BE2C (cell line): ENCODE results near the gene STK39.
A peak's percentile ranks its signal among the peaks of the same experiment; 100 is the strongest.

ENCODE experiments used
- DNase-seq: peaks from one replicate; pipeline ENCODE4 v3.0.0-alpha.2; 2020
- H3K27me3 ChIP-seq: fragments of 250-450 bp; sonication (Bioruptor Pico); 2 replicates; pipeline ENCODE4 v1.5.1; 2020; ENCODE audit warnings: mild to moderate bottlenecking
- H3K36me3 ChIP-seq: fragments of 250-450 bp; sonication (Bioruptor Pico); 2 replicates; pipeline ENCODE4 v1.5.1; 2020; ENCODE audit warnings: mild to moderate bottlenecking
- H3K4me1 ChIP-seq: fragments of 250-450 bp; sonication (Bioruptor Pico); 2 replicates; pipeline ENCODE4 v1.5.1; 2020
- H3K4me3 ChIP-seq: 2 replicates; pipeline ENCODE4 v1.5.1; 2011; ENCODE audit warnings: low read depth, low read length
- H3K9me3 ChIP-seq: fragments of 250-450 bp; sonication (Bioruptor Pico); 2 replicates; pipeline ENCODE4 v1.5.1; 2020
- CTCF ChIP-seq: IDR thresholded peaks from 2 replicates; pipeline ENCODE4 v1.5.1; 2012; ENCODE audit warnings: mild to moderate bottlenecking, low read depth, low read length

The STK39 gene

DNA sequence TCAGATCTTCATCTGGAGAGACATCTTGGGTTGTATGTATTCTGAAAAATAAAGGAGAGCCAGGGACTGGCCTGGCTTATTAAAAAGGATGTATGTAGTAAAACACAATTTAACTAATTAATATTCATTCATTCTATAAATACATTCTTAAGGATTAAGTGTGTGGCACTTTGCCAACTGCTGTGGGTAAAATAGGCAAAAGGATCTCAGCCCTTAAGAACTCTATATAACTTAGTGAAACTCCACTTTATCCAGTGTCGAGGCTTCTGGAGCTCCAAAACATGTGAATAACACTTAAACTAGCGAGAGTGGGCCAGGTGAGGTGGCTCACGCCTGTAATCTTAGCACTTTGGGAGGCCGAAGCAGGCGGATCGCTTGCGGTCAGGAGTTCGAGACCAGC, 7.7 kb upstream of the STK39 start:
- TF ChIP-seq CTCF: no peak
- no peak overlapping the region for H3K4me3 ChIP-seq
- H3K4me1 ChIP-seq: no peaks in the 10 kb centered on the region
- no peaks in the 10 kb centered on the region for H3K36me3 ChIP-seq
- DNase-seq: no peak
- H3K9me3 ChIP-seq: no peaks in the 10 kb centered on the region
- no peaks in the 10 kb centered on the region for H3K27me3 ChIP-seq

DNA sequence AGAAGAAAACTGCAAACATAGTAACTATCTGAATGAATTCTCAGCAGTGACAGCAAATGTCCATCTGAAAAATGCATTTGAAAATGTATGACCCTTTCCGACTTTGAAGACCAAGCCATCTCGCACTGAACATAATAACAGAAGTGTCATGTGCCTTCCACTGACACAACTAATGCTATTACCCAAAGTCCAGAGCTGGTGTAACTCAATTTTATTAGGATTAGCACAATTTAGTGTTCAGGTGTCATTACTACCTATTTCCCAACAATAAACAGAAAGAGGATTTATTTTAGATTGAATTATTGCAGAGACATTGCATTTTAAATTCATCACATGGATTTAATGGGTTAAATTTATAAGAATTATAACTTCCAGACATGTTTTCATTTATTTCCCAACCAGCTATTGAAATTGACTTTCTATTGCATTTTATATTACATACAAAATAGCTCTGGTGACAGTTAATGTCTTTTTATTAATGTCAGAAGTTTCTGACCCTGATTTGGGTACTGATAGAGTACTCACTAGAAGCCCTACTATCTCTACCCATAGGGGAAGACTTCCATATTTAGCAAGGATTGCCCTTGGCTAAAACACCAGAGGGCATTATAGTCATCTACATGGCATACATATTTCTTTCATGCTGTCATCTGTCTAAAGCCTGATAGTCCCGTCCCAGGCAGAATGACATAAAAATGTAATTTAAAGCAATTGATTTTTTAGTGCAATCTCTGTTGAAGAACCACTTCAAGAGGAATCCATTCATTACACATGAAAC, 7.0 kb upstream of the STK39 start:
- no peaks in the 10 kb centered on the region for H3K27me3 ChIP-seq

GRCh38 chr2:168253379-168253778, 6.0 kb upstream of the STK39 start:
- H3K36me3 ChIP-seq: no peaks in the 10 kb centered on the region
- H3K4me1 ChIP-seq: no peaks in the 10 kb centered on the region
- no peak for DNase-seq
- no peak for TF ChIP-seq CTCF
- H3K4me3 ChIP-seq: no peak overlapping the region
- no peaks in the 10 kb centered on the region for H3K27me3 ChIP-seq
- H3K9me3 ChIP-seq: no peaks in the 10 kb centered on the region

More for the DNA sequence above, 7.0 kb upstream of the STK39 start:
- Histone ChIP-seq H3K36me3 (no peaks in the 10 kb centered on the region), H3K9me3 (no peaks in the 10 kb centered on the region), H3K4me3 (no peak overlapping the region), H3K4me1 (no peaks in the 10 kb centered on the region)
- TF ChIP-seq CTCF: no peak
- DNase-seq: no peak

DNA sequence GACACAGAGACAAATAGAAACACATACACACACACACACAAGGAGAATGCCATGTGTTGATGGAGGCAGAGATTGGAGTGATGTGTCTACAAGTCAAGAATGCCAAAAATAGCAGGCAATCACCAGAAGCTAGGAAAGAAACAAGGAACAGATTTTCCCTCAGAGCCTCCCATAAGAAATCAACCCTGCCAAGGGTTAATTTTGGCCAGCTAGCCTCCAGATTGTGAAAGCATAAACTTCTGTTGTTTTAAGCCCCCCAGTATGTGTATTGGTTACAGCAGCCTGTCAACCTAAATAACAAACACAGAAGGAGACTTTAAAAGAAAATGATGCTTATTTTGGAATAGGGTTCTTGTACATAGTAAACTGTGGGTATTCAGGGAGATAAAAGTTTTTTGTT, 5.6 kb upstream of the STK39 start:
- Histone ChIP-seq H3K4me1 (no peaks in the 10 kb centered on the region), H3K9me3 (no peaks in the 10 kb centered on the region), H3K27me3 (no peaks in the 10 kb centered on the region)

GRCh38 chr2:168246483-168247340, 683 bp downstream of the STK39 start:
- TF ChIP-seq CTCF: peak; percentile 21; the same call in 1 of the 2 replicates
- H3K4me1 ChIP-seq: no peaks in the 10 kb centered on the region

More for the DNA sequence above, 5.6 kb upstream of the STK39 start:
- no peak overlapping the region for H3K4me3 ChIP-seq
- H3K36me3 ChIP-seq: no peaks in the 10 kb centered on the region
- no peak for TF ChIP-seq CTCF
- no peak for DNase-seq

More at GRCh38 chr2:168246483-168247340, 683 bp downstream of the STK39 start:
- H3K9me3 ChIP-seq: no peaks in the 10 kb centered on the region
- peak overlapping the region; percentile 55 for H3K4me3 ChIP-seq
- H3K27me3 ChIP-seq: no peaks in the 10 kb centered on the region
- peak; percentile 61 for DNase-seq
- H3K36me3 ChIP-seq: no peaks in the 10 kb centered on the region
